Hematopoietic multipotent progenitor cell (in vitro differentiated cells): ENCODE measurements around the gene CETP. TPM values are rescaled to one million over a fixed set of nuclear protein-coding genes. Genes with fewer than 3 reads are reported as not detected.
"Not testable (repeated sequence)": the region's sequence is repeated elsewhere in the genome, so short reads cannot be mapped to it uniquely, and the experiment has no call there.

Experiments
- DNase-seq, 3 donors: peaks; one replicate each; pipeline ENCODE4 v3.0.0-alpha.2; 2011 to 2015; ENCODE audit warnings: low read depth in 2 of 3, low spot score in 2 of 3
- total RNA-seq: library from RNA; depleted of rRNA; stranded (reverse); fragments of >200 nt; gene quantifications from one replicate; pipeline ENCODE4 v1.2.3, GENCODE V29; 2012

The CETP gene
- total RNA-seq, 1 donor, result 2.2 TPM

GRCh38 chr16:56977823-56978430, 16.2 kb downstream of the CETP start:
- no peak for DNase-seq

- DNase-seq, result no peak
These were observed 18.4 kb downstream of the CETP start for GRCh38 chr16:56980201-56980535.

- no peak for DNase-seq
These were observed 19.3 kb downstream of the CETP start for GRCh38 chr16:56980792-56981724.

DNA sequence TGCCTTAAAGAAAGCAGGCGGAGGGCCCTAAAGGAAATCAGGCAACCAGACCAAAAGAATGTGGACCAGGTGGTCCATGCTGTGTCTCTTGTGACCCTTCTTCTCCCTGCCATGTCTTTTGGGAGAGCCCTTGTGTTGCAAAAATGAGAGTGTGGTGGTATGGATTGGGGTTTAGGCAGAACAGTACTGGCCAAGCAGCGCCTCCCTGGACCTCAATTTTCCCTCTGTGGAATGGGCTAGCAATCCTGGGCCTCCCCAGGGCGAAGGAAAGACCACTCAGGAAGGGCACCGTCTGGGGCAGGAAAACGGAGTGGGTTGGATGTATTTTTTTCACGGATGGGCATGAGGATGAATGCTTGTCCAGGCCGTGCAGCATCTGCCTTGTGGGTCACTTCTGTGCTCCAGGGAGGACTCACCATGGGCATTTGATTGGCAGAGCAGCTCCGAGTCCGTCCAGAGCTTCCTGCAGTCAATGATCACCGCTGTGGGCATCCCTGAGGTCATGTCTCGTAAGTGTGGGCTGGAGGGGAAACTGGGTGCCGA, 20.1 kb downstream of the CETP start:
- no peak for DNase-seq

GRCh38 chr16:56982695-56983094, 20.9 kb downstream of the CETP start:
- DNase-seq, result no peak

GRCh38 chr16:56983211-56983751, 21.5 kb downstream of the CETP start:
- no peak for DNase-seq

DNA sequence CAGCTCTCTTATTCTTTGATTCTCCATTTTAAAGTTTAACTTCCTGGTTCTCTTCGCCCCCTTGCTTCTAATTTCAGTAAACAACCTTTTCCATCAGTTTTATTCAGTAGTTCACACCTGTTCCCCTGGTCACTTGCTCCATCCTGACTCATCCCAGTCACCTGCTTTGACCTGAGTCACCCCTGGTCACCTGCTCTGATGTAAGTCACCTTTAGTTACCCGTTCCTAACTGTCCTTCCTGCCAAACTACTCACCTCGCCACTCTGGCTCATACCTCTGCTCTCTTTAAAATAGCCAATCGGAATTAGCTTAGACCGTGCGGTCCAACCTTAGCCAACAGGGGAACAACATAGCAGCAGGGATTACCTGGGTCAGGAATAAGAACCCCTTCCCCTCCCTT, 22.9 kb downstream of the CETP start:
- DNase-seq, result no peak

GRCh38 chr16:56985288-56985961, 23.7 kb downstream of the CETP start:
- no peak for DNase-seq

GRCh38 chr16:56985962-56986360, 24.2 kb downstream of the CETP start:
- DNase-seq, result no peak

GRCh38 chr16:56986361-56986760, 24.6 kb downstream of the CETP start:
- no peak for DNase-seq

DNA sequence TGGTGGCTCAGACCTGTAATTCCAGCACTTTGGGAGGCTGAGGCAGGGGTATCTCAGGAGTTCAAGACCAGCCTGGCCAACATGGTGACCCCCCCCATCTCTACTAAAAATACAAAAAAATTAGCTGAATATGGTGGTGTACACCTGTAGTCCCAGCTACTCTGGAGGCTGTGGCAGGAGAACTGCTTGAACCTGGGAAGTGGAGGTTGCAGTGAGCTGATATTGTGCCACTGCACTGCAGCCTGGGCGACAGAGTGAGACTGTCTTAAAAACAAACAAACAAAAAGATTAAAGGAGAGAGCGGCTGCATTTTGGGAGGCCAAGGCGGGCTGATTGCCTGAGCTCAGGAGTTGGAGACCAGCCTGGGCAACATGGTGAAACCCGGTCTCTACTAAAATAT, 25.2 kb downstream of the CETP start:
- DNase-seq, result not testable (repeated sequence)

DNA sequence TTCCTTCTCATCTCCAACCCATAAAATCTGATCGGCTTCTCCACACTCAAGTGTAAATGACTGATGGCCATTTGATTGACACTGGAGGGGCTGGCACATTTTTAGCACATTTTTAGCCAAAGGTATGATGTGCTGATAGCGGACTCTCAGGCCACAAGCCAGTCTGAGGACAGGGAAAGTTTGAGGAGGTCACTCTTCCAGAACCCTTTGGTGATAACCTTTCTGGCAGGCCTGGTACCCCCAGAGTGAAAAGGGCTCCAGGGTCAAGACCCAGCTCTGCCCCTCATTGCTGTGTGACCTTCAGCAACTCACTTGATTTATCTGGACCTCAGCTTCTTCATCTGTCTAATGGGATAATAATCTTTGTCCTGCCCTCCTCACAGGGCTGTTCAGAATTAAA, 25.9 kb downstream of the CETP start:
- no peak for DNase-seq

DNA sequence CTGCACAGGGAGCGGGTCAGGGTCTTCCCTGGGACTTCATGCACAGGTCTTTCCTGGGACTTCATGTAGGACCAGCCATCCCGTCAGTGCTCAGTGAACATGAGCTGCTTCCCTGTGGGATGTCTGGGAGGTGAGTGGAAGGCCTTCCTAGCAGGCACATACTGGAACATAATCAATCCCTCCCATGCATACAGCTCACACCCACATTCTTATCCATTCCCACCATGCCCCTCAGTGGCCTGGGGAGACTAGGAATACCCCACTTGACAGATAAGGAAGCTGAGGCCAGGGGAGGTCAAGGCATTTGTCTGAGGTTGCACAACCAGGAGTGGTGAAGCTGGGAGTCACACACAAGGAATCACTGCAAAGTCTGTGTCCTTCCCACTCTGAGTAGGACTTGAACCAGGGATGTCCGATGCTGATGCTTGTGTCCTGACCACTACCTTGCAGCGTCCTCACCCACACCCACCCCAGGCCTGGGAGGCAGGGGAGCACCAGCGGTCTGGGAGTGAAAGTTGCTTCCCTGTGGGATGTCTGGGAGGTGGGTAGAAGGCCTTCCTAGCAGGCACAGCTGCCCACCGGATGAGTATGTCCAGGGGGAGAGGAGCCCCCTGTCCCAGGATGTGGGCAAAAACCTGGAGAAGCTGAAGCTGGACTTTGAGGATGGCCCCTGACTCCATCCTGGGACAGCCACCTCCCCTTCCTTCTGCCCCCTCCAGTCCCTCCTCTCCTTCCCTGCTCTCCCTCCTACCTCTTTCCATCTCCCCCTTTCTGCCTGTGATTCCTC, 26.6 kb downstream of the CETP start:
- DNase-seq, result no peak

- peak; percentile 72 to 94 (median 86) for DNase-seq
These were observed 27.5 kb downstream of the CETP start, which contains the start of gene NLRC5 for GRCh38 chr16:56988948-56989945. Gene NLRC5 (plus strand): TSS chr16:56989557. CDS start chr16:57020713, 31,156 bp downstream.

DNA sequence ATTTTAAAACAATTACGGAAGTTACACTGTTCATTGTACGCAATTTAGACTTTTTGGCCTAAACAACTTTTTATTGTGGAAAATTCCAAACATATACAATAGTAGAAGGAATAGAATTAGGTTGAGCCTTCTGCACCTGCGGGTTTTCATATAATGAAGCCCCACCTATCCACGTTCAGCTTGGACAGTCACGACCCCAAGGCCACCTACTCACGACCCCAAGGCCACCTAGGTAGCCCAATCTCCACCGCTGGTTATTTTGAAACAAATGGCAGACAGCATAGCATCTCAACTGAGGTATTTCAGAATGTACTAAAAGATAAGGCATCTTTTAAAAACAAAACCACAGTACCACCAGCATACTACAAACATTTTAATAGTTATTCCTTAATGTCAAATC, 28.2 kb downstream of the CETP start:
- no peak for DNase-seq

DNA sequence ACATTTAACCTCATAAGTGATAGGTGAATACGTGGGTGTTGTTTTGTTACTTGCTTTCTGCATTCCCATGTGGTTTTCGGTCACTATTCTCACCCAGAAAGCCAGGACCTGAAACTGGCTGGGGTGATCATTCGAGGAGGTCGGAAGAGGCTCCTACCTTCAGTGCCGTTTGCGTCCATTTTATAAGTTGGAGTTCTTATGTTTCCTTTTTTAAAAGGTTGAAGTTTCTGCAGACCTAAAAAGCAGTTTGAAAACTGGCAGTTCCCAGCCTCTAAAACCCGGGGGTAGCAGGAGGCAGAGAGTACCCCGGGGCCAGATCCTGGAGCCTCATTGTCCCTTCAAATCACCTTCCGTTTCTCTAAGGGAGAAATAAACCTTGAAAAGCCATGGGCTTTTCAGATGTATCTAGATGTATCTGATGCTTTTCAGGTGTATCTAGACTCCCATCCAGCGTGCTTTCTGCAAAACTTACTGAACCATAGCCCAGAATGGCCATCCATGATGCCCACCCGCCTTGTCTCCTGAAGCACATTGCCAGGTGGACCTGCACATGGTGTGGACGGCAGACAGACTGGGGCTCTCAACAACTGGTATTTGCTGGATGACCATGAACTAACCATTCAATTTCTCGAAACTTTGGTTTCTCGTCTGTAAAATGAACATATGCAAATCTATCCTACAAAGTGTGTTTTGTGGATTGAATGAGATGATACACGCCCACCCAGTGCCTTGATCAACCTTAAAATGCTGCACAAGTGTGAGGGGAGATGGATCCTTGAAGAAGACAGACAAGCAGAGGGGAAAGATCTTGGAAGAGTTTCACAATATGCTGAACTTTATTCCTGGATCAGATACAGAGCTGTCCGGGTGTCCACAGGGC, 28.9 kb downstream of the CETP start:
- no peak for DNase-seq

DNA sequence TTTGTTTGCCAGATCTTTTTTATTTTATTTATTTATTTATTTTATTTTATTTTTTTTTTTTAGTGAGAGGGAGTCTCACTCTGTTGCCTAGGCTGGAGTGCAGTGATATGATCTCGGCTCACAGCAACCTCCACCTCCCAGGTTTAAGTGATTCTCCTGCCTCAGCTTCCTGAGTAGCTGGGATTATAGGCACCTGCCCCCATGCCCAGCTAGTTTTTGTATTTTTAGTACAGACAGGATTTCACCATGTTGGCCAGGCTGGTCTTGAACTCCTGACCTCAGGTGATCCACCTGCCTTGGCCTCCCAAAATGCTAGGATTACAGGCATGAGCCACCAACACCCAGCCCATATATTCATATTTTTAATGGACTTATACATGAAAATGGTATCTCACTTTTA, 30.7 kb downstream of the CETP start:
- not testable (repeated sequence) for DNase-seq

DNA sequence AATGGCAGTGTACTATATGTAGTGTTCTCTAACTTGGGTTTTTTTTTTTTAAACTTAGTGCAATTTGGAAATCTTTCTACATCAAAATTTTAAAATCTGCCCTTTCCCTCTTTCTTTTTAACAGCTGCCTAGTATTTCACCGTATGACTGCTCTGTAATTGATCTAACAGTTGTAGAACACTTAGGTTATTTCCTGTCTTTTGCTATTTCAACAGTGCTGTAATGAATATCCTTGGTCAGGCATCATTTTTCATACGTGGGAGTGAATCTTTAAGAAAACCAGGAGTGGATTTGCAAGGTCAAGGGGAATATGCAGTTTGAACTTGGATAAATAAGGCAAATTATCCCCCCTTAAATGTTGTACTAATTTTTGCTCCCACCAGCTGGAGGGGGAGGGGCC, 31.5 kb downstream of the CETP start:
- DNase-seq, result no peak
